Astrocyte (in vitro differentiated cells and primary cell): ENCODE measurements around the gene ELMO1.

Source experiments
- EZH2 ChIP-seq: IDR thresholded peaks from 2 replicates; pipeline ENCODE4 v1.6.1; 2012; ENCODE audit warnings: mild to moderate bottlenecking, low read length, inconsistent platforms; ENCODE audit not compliant: insufficient read depth
- TF ChIP-seq, protein P1 (sequence below): IDR thresholded peaks from 2 replicates; pipeline ENCODE4 v1.5.1; 2011; ENCODE audit warnings: low read depth, mild to moderate bottlenecking, inconsistent platforms, low read length, moderate library complexity; ENCODE audit not compliant: insufficient read depth

DNA sequence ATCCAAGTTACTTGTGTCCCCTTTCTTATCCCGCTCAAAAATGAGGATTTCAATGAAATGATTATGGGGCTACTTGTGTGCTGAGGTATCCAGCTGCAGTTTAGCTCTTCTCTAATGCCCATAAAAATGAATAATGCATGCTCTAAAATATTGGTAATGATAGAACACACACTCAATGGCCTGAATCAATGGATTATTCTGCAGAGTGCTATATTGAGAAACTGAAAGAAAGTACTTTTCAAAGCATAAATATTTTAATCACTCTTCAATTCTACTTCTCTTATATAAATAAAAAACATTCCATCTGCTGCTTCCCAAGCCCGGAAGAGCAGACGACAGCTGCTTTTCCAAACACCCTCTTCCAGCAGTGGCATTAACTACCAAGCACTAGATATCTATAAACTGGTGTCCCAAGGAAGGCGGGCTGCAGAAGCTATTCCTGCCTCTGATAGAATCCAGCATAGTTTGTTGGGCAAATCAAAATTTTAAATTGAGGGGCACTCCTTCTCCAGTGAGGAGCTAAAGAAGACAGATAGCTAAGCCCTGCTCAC, 439.5 kb downstream of the ELMO1 start:
- TF ChIP-seq, protein P1, sequence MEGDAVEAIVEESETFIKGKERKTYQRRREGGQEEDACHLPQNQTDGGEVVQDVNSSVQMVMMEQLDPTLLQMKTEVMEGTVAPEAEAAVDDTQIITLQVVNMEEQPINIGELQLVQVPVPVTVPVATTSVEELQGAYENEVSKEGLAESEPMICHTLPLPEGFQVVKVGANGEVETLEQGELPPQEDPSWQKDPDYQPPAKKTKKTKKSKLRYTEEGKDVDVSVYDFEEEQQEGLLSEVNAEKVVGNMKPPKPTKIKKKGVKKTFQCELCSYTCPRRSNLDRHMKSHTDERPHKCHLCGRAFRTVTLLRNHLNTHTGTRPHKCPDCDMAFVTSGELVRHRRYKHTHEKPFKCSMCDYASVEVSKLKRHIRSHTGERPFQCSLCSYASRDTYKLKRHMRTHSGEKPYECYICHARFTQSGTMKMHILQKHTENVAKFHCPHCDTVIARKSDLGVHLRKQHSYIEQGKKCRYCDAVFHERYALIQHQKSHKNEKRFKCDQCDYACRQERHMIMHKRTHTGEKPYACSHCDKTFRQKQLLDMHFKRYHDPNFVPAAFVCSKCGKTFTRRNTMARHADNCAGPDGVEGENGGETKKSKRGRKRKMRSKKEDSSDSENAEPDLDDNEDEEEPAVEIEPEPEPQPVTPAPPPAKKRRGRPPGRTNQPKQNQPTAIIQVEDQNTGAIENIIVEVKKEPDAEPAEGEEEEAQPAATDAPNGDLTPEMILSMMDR = no peak
- no peak for TF ChIP-seq EZH2
